SW480 (cell line): ENCODE measurements around the gene CBL.
A peak's percentile ranks its signal among the peaks of the same experiment; 100 is the strongest.
"Not testable (repeated sequence)": the region's sequence is repeated elsewhere in the genome, so short reads cannot be mapped to it uniquely, and the experiment has no call there.

Experiments used
- DNase-seq: peaks from one replicate; pipeline ENCODE4 v3.0.0-alpha.2; 2016; ENCODE audit warnings: low spot score

The CBL gene

DNA sequence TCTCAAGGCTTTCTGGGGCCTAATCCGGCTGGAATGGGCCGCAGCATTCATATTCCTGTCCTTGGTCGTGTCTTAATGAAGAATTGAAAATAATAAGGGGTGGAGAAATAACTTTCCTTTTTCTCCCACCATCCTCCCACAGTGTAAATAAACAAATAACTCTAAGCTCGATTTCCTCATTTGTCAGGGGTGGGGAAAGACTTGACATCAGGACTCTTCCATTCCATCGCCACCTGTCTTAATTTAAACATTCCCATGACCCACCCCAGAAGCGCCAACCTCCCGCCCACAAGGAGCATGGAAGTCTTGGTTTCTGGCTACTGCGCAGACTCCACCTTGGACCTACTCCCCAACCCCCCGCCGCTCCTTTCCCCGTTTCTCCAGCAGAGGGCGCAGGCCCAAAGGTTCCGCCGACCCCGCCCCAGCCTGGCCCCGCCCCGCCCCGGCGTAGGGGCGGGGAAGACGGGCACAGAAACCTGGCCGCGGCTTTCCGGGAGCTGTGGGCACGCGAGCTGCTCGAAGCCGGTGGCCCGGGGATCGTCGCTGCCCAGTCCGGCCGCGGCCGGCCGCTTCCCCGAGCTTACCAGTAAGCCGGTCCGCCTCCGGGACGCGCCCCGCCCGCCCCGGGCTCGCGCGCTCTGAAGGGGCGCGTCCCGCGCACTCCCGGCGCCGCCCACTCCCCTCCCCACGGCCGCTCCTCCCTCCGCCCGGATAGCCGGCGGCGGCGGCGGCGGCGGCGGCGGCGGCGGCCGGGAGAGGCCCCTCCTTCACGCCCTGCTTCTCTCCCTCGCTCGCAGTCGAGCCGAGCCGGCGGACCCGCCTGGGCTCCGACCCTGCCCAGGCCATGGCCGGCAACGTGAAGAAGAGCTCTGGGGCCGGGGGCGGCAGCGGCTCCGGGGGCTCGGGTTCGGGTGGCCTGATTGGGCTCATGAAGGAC lies at the start of gene CBL:
Gene CBL, plus strand, starts transcription at position 766 of the 937 bp plus-strand sequence. Its CDS starts 79 bp downstream, at position 845.
- DNase-seq: peak; percentile 86

DNA sequence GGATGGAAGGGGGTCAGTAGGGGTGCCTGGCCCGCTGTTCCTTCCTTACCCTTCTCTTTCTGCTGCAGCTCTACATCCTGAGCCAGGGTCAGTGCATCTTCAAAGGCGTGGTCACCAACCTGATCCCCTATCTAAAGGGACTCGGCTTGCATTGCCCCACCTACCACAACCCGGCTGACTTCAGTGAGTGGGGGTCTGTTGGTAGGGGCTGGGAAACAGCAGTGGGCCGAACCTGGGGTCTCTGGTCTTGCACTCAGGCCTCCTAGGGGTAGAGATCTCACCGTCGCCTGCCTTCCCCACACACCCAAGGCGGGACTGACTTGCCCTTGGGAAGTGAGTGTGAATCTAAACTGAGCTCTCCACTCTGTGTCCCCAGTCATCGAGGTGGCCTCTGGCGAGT lies 49.6 kb upstream of the CBL start:
- no peak for DNase-seq

DNA sequence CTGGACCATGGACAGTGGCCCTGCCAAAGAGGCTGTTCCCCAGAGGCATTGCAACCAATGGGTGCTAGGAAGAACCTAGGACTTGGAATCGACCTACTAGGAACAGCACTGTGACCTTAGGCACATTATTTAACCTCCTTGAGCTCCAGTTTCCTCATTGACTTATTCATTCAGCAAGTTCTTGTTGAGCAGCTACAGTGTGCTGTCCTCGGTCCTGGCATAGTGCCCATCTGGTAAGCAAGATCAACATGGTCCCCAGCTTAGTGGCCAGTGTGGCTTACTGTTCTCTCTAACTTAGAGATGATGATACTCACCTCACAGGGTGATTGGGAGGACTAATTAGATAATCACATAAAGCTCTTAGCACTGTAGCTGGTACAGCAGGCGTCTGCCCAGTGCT lies 49.1 kb upstream of the CBL start:
- DNase-seq: no peak

DNA sequence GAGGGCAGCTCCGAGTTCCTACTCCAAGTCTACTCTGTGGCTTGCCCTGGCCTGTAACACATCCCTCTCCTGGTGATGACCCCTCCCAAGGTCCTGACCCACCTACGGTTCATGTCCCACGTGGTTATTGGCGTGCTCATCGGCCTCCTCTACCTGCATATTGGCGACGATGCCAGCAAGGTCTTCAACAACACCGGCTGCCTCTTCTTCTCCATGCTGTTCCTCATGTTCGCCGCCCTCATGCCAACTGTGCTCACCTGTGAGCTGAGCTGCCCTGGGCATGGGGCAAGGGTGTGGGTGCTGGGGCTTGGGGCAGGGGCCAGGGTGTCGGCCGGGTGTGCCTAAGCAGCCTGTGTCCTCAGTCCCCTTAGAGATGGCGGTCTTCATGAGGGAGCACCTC lies 47.7 kb upstream of the CBL start:
- no peak for DNase-seq

DNA sequence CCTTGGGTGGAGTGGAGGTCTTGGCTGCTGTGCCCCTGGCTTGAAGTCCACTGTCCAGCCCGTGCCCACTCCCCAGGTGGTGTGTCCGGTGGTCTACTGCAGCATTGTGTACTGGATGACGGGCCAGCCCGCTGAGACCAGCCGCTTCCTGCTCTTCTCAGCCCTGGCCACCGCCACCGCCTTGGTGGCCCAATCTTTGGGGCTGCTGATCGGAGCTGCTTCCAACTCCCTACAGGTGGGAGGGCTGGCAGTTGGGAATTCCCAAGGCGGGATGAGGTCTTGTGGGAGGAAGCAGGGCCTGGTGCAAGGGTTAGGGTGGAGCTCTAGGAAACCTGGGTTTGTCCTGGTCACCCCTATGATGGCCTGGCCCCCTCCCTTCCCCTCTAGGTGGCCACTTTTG lies 46.0 kb upstream of the CBL start:
- no peak for DNase-seq

DNA sequence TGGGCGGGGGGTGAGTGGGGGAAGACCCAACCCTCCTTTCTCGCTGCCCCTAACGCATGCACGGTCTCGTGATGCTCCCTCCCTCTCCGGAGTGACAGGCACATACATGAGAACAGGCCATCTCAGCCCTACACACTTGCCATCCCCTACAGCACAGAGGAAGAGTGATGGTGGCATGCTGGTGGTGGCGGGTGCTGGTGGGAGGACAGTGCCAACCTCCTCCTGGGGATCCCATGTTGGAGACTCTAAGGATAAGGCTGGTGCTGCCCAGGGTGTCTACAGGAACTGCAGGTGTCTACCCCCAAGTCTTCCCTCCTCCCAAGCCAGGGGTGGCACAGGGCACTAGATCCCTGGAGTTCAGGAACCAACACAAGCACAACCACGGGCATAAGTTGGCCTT lies 44.3 kb upstream of the CBL start:
- DNase-seq: no peak

DNA sequence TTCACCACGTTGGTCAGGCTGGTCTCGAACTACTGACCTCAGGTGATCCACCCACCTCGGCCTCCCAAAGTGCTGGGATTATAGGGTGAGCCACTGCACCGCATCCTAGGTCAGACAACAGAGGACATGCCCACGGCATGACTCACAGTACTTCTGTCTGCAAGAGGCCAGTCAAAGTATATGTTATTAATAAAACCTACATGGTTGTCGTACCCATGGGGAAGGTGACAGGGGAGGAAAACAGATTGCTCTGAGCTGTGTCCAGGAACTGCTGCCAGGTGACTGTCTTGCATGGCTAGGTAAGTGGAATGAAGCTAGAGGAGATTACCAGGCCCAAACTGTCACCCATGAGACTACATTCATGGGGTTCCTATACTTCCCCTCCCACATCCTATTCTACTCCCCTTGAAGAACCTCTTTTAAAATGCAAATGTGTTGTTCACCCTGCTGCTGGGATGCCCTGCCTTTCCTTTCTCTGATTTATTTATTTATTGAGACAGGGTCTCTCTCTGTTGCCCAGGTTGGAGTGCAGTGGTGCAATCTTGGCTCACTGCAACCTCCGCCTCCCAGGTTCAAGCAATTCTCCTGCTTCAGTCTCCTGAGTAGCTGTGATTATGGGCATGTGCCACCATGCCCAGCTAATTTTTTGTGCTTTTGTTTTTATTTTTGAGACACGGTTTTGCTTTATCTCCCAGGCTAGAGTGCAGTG lies 39.6 kb upstream of the CBL start:
- peak; percentile 84 for DNase-seq

DNA sequence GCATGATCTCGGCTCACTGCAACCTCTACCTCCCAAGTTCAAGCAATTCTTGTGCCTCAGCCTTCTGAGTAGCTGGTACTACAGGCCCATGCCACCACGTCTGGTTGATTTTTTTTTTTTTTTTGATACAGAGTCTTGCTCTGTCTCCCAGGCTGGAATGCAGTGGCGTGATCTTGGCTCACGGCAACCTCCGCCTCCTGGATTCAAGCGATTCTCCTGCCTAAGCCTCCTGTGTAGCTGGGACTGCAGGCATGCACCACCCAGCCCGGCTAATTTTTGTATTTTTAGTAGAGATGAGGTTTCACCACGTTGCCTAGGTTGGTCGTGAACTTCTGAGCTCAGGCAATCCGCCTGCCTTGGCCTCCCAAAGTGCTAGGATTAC lies 39.1 kb upstream of the CBL start:
- DNase-seq: not testable (repeated sequence)

DNA sequence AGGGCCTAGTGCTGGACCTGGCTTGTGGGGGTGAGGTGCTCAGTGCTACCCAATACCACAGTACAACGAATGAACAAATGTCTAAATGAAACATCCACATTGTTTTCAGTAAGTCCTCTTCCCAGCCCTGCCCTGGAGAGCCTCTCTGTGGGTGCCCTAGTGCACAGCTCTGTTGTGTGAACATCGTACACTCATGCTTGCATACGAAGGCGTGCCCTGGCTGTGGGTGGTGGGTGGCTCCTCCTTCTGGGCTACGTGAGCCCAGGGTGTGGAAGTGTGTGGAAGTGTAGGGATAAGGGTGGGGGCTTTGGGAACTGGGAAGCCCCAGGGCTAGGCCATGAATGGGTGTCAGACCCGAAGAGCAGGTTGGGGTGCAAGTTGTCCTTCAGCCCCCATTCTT lies 38.2 kb upstream of the CBL start:
- DNase-seq: peak; percentile 30

DNA sequence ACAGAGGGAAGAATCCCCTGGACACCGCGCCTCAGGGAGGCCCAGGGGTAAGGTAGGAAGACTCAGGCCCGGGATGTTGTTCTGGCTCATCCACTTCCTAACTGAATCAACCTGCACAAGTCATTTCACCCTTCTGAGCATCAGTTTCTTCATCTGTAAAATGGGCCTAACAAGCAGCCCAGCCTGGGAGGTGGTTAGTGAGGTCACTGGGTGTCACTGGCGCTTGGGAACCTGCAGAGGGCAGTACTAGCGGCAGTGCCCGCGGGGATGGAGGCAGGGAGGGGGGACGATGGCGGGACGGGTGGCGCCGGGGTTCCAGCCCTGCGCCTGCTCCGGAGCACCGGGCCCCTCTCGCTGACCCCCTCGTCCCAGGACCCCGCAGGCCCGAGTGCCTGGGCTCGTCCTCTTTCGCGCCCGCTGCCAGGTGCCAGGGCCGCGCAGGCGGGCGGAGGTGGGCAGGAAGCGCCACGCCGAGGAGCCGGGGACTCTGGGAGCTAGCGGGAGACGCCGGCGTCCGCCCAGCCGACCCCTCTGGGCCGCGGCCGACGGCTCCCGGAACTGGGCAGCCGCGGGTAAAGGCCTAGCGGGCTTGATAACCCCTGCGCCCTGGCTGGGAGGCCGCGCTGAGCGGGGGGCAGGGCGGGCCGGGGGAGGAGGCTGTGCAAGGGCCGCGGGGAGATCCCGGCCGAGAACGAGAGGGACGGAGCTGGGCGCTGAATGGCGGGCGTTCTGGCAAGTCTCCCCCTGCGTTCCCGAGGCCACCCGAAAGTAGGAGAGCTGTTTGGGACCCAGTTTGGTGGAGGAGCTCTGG lies 37.5 kb upstream of the CBL start, which contains the start of gene NLRX1:
Gene NLRX1, plus strand, starts transcription at position 255 of the 811 bp plus-strand sequence. CDS start 2,679 bp downstream, outside the sequence.
- DNase-seq: peak; percentile 85

DNA sequence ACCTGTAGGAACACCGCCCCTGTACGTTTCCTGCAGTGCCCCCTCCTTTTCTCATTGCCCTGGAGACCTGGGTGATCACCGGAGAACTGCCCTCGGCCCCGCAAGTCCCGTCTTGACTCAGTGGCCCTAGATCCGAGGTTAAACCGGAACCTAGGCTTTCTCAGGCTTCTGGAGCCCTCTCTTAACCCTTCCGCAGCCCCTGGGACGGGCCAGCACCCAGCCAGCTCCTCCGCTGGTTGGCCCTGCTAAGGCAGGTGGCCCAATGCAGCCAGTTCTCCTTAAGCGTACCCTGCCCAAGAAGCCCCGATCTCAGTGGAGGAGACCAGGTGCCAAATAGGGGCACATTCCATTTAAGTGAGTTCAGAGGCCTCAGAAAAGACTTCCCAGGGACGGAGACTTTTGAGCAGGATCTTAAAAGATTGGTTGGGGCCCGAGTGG lies 36.8 kb upstream of the CBL start:
- DNase-seq: no peak

DNA sequence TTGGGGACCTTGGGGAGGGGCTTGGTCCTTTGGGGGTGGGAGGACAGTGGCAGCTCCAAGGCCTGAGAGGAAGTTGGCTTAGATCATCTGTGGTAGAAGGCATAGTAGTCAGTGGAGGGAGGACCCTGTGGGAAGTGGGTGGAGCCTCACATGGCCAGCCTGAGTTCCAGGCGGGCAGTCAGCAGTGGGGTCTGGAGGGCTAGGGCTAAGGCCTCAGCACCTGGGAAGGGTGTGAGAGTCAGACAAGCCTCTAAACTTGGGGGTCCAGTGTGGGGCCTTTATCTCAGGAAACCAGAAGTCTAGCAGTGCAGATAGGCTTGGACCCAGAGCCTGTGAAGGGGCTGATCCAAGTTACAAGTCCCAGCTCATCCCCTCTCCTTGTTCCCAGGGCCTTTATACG lies 33.6 kb upstream of the CBL start:
- DNase-seq: no peak

DNA sequence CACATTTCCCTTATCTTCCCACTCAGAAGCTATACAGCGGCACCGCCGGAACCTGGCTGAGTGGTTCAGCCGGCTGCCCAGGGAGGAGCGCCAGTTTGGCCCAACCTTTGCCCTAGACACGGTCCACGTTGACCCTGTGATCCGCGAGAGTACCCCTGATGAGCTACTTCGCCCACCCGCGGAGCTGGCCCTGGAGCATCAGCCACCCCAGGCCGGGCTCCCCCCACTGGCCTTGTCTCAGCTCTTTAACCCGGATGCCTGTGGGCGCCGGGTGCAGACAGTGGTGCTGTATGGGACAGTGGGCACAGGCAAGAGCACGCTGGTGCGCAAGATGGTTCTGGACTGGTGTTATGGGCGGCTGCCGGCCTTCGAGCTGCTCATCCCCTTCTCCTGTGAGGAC lies 32.7 kb upstream of the CBL start:
- DNase-seq: no peak

DNA sequence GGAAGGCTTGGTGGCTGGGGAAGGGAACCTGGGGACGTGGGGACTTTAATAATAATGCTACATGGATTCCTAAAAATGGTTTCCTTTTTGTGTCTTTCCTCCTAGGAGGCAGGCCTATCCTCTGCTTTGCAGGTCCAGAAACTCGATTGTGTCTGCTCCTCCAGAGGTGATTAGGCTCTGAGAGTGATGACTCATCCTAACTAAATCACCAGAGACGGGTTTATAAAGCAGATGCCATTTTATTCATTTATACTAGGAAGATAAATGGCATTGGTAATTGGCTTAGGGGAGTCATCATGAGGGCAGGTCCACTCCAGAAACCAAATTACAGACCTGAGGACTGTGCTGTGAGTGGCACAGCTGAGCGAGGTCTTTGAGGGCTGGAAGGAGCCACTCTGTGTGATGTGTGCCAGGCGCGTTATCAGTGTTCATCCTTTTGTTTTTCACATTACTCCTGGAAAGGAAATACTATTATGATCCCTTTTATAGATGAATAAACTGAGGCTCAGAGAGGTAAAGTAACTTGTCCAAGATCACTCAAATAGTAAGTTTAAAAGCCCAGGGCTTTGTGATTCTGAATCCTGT lies 30.6 kb upstream of the CBL start:
- DNase-seq: peak; percentile 23

DNA sequence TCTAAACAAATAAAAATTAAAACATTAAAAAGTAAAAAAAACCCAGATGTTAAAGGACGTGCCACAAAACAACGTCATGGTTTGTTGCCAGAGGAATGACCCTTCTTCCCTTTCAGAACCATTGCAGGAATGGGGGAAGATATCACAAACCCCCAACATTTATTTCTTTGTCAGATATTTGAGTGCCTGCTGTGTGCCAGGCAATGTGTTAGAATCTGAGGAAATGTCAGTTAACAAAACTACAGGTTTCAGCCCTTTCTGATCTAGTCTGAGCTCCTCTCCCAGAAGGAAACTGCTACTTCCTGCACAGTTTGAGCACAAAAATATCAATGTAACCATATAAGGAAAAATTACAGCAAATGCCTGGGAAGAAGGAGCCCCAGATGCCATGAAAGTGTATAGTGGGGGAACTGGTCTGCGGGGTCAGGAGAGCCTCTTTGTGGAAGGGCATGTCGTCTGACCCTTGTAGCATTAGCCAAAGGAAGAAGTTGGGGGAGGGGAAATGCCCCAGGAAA lies 27.9 kb upstream of the CBL start:
- no peak for DNase-seq

DNA sequence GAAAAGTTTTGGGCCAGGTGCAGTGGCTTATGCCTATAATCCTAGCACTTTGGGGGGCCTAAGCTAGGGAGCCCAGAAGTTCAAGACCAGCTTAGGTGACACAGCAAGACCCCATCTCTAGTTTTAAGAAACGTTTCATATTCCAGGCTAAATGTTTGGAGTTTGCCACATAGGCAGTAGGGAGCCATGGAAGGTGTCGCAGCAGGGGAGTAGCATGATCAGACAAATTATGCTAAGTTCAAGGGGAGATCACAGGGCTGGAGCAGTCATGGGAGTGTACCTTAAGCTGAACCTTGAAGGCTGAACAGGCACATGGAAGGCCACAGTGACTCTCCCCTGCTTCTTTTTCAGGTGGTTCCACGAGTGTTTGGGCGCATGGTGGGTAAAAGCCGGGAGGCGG lies 26.8 kb upstream of the CBL start:
- DNase-seq: no peak

DNA sequence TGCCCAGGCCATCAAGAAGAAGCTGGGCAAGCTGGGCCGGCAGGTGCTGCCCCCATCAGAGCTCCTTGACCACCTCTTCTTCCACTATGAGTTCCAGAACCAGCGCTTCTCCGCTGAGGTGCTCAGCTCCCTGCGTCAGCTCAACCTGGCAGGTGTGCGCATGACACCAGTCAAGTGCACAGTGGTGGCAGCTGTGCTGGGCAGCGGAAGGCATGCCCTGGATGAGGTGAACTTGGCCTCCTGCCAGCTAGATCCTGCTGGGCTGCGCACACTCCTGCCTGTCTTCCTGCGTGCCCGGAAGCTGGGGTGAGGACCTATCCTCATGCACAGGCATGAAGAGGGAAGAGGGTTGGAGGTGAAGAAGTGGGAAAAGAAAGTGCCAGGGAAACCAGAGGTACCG lies 26.2 kb upstream of the CBL start:
- DNase-seq: no peak

DNA sequence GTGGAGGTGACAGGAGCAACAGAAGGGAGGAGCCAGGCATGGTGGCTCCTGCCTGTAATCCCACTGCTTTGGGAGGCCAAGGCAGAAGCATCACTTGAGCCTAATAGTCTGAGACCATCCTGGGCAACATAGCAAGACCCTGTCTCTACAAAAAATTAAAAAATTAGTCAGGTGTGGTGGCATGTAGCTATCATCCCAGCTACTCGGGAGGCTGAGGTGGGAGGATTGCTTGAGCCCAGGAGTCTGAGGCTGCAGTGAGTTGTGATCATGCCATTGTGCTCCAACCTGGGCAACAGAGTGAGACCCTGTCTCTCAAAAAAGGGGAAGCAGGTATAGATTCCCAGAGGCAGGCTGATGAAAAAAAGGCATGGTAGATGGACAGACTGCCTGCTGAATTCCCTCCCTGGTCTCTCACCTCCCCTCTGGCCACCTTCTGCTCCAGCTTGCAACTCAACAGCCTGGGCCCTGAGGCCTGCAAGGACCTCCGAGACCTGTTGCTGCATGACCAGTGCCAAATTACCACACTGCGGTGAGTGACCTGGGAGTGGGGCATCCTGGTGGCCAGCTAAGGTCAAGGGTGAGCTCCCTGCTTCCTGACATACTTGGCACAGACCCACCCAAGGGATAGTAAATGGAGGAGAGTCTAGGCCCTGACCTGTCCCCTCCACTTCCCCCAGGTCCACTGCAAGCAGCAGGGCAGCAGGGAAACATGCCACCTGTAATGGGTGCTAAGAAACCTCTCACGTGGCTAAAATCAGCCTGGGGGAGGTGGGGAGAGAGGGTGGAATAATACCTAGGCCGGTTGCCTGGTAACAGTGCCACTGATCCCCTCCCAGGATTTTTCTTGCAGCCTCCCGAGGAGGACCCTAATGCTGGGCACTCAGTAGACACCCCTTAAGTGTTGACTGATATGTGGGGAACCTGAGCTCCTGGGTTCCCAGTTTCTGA lies 25.1 kb upstream of the CBL start:
- no peak for DNase-seq

DNA sequence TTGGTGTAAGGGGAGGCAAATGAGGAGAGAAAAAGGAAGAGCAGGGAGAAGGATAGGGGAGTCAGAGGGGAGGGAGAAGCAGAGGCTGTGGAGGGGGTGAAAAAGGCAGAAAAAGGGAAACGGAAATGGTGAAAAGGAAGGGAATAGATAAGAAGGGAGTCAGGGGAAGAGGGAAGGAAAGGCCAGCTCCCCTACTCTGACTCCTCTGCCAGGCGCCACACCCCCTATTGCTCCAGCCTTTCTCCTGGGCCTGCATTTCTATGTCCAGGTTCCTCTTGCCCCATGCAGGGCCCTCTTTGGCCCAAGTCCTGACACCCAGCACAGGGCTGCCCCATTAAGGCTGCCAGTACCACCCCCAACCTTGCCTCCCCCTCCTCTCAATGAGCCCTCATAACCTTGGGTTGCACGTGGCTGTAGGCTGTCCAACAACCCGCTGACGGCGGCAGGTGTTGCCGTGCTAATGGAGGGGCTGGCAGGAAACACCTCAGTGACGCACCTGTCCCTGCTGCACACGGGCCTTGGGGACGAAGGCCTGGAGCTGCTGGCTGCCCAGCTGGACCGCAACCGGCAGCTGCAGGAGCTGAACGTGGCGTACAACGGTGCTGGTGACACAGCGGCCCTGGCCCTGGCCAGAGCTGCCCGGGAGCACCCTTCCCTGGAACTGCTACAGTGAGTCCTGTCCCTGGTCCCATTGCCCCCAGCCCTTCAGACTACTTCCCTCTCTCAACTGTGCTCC lies 24.3 kb upstream of the CBL start:
- DNase-seq: no peak

DNA sequence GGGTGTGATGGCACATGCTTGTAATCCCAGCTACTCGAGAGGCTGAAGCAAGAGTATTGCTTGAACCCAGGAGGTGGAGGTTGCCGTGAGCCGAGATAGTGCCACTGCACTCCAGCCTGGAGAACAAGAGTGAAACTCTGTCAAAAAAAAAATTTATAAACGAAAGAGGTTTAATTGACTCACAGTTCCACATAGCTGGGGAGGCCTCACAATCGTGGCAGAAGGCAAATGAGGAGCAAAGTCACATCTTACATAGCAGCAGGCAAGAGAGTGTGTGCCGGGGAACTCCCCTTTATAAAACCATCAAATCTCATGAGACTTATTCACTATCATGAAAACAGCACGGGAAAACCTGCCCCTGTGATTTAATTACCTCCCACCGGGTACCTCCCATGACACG lies 21.7 kb upstream of the CBL start:
- not testable (repeated sequence) for DNase-seq
